Esophagus squamous epithelium (tissue), 5 donors: ENCODE data around the gene OSGIN1. TPM values are rescaled to one million over a fixed set of nuclear protein-coding genes. Genes with fewer than 3 reads are reported as not detected.

Experiments
- DNase-seq: peaks from one replicate; lab custom pipeline; 2025; lab: John Stamatoyannopoulos, UW
- H3K27ac ChIP-seq, 4 donors: fragments of 200-600 bp; sonication (generic); one replicate each; pipeline ENCODE4 v1.5.1; 2016 to 2019; ENCODE audit warnings: mild to moderate bottlenecking in 1 of 4
- H3K27me3 ChIP-seq, 4 donors: fragments of 200-600 bp; sonication (generic); 1 replicate in 3 of 4; 2 replicates in 1 of 4; pipeline versions ENCODE4 v1.5.1 to v1.6.0; 2017 to 2021; ENCODE audit warnings: antibody characterized with exemption in 1 of 4
- H3K36me3 ChIP-seq, 3 donors: fragments of 200-600 bp; sonication (generic); one replicate each; pipeline ENCODE4 v1.5.1; 2016 to 2019
- H3K4me1 ChIP-seq, 3 donors: fragments of 200-600 bp; sonication (generic); one replicate each; pipeline ENCODE4 v1.5.1; 2017 to 2019
- H3K4me3 ChIP-seq, 4 donors: fragments of 200-600 bp; sonication (generic); 1 replicate in 3 of 4; 2 replicates in 1 of 4; pipeline ENCODE4 v1.5.1; 2016 to 2019; ENCODE audit warnings: mild to moderate bottlenecking in 2 of 4, moderate library complexity in 1 of 4
- H3K9me3 ChIP-seq, 3 donors: fragments of 200-600 bp; sonication (generic); one replicate each; pipeline ENCODE4 v1.5.1; 2016 to 2019
- POLR2A ChIP-seq, 4 donors: fragments of 450-650 bp; IDR thresholded peaks; one replicate each; pipeline ENCODE4 v1.6.1; 2017; ENCODE audit warnings: antibody characterized with exemption in 4 of 4, mild to moderate bottlenecking in 4 of 4, moderate library complexity in 3 of 4
- WGBS, 2 donors: methylation state at CpG; one replicate each; pipeline ENCODE4 v1.1.5; 2018; 5-methylcytosine and 5-hydroxymethylcytosine counted together
- intact Hi-C: fragments of 100-400 bp; cut with DNase I; formaldehyde crosslinking; loops from one replicate; pipeline ENCODE4 v1.15.0; 2022
- total RNA-seq, 4 donors: library from RNA; depleted of rRNA; stranded (reverse); fragments of >200 nt; gene quantifications; one replicate each; pipeline ENCODE4 v1.1.0, GENCODE V29; 2016
- TF ChIP-seq, protein P1 (sequence below), 6 experiments: fragments of 450-650 bp in 4 of 6; fragments of 200-600 bp in 2 of 6; sonication (generic) in 2 of 6; IDR thresholded peaks; one replicate each; pipeline ENCODE4 v1.5.1; 2016 to 2019; ENCODE audit warnings: antibody characterized with exemption in 6 of 6, mild to moderate bottlenecking in 4 of 6, moderate library complexity in 4 of 6
- donor health status: DM: yes; HTN: yes; CAD: no.

Gene OSGIN1
- total RNA-seq, 4 donors from 2014 or later, result 5.0 to 27.6 (median 11.1) TPM

DNA sequence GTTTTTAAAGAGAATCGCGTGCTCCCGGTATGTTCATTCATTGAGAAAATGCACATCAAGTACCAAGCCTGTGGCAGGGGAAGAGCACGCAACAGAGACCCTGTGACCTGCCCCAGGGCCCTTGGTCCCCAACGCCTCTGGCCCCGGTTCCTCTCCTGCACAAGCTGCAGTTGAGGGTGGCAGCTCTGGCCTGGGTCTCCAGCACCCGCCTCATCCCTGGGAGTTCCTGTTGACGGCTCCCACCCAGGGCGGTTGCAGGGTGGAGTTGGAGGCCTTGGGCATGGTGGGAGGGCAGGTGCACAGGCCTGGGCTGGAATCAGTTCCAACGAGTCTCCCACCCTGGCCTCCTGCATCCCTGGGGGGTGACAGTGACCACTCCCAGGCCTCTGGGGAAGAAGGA is 20.0 kb downstream of the OSGIN1 start:
- Histone ChIP-seq H3K27ac (no peak overlapping the region), H3K27me3 (peaks cover 0 to 29% (median 4%) of the 10 kb centered on the region in 4 donors), H3K4me3 (no peak overlapping the region), H3K4me1 (peaks cover 0 to 8% (median 0%) of the 10 kb centered on the region in 3 donors), H3K36me3 (no peaks in the 10 kb centered on the region), H3K9me3 (peaks cover 0 to under 1% (median 0%) of the 10 kb centered on the region in 3 donors)
- DNase-seq, result no peak
- TF ChIP-seq, protein P1, sequence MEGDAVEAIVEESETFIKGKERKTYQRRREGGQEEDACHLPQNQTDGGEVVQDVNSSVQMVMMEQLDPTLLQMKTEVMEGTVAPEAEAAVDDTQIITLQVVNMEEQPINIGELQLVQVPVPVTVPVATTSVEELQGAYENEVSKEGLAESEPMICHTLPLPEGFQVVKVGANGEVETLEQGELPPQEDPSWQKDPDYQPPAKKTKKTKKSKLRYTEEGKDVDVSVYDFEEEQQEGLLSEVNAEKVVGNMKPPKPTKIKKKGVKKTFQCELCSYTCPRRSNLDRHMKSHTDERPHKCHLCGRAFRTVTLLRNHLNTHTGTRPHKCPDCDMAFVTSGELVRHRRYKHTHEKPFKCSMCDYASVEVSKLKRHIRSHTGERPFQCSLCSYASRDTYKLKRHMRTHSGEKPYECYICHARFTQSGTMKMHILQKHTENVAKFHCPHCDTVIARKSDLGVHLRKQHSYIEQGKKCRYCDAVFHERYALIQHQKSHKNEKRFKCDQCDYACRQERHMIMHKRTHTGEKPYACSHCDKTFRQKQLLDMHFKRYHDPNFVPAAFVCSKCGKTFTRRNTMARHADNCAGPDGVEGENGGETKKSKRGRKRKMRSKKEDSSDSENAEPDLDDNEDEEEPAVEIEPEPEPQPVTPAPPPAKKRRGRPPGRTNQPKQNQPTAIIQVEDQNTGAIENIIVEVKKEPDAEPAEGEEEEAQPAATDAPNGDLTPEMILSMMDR (IDR thresholded peaks at IDR 0.05), result no peak
- no peak for TF ChIP-seq POLR2A (IDR thresholded peaks at IDR 0.05)
- 61 to 63% methylated on average over 6 to 7 of the region's 10 CpGs for WGBS, 2 donors
- intact Hi-C loops, result no loop called here

GRCh38 chr16:83973581-83974385 is 20.7 kb downstream of the OSGIN1 start:
- intact Hi-C loops, result no loop called here
- Histone ChIP-seq H3K27me3 (peaks cover 0 to 24% (median 4%) of the 10 kb centered on the region in 4 donors), H3K9me3 (peaks cover 0 to 8% (median 0%) of the 10 kb centered on the region in 3 donors), H3K4me1 (peaks cover 0 to 4% (median 0%) of the 10 kb centered on the region in 3 donors), H3K4me3 (no peak overlapping the region), H3K27ac (no peak overlapping the region), H3K36me3 (no peaks in the 10 kb centered on the region)
- DNase-seq, result no peak
- WGBS, 2 donors, result 69 to 71% methylated on average over 8 to 19 of the region's 22 CpGs
- TF ChIP-seq, protein P1 (IDR thresholded peaks at IDR 0.05), result no peak
- TF ChIP-seq POLR2A (IDR thresholded peaks at IDR 0.05), result no peak

DNA sequence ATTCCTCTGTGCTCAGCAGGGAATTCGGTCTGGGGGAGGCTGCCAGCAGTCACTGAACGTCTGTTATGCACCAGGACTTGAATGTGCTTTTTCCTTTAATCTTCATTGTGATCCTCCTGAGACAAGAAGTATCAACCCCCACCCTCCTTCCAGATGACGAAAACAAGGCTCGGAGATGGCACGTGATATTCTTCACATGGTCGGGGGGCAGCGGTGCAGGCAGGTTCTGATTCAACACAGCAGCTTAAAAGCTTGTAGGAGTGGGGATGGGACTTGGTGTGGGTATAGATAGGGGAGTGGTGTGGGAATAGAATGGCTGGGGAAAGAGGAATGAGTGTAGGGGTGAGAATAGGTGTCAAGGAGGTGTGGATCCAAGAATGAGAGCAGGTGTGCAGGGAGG is 21.4 kb downstream of the OSGIN1 start:
- Histone ChIP-seq H3K4me3 (no peak overlapping the region), H3K27ac (no peak overlapping the region), H3K36me3 (no peaks in the 10 kb centered on the region), H3K4me1 (no peaks in the 10 kb centered on the region), H3K27me3 (peaks cover 0 to 17% (median under 1%) of the 10 kb centered on the region in 4 donors), H3K9me3 (peaks cover 0 to 9% (median 0%) of the 10 kb centered on the region in 3 donors)
- TF ChIP-seq POLR2A (IDR thresholded peaks at IDR 0.05), result no peak
- TF ChIP-seq, protein P1 (IDR thresholded peaks at IDR 0.05), result no peak
- intact Hi-C loops, result no loop called here
- WGBS, 2 donors, result 41 to 47% methylated on average over 7 of the region's 7 CpGs
- no peak for DNase-seq

DNA sequence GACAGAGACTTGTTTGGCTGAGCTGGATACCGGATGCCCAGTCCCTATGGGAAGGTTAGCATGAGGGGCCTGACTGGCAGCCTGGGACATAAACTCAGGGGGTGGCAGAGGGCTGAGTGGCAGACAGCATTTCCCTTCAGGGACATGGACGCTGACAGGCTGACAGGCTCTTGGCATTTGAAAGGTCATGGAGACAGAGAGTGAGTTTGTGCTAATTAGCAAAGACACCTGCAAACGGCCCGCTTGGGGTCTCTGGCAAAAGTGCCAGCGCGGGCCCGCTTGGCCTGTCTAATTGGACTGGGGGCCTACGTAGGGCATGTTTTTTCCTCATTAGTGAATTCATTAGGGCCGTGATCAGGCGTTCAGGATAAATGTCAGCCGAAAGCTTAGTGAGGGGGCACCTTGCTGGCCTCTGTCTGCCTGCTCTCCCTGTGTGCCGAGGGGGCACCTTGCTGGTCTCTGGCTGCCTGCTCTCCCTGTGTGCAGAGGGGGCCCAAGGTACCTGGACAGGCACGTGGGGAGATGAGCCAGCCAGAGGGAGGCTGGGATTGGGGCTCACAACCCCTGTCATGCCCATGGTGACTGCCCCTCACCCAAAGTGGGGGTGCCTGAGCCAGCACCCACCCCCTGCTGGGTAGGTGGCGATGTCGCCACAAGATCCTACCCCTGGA is 22.7 kb downstream of the OSGIN1 start:
- Histone ChIP-seq H3K9me3 (peaks cover 0 to 9% (median 0%) of the 10 kb centered on the region in 3 donors), H3K4me1 (no peaks in the 10 kb centered on the region), H3K27ac (no peak overlapping the region), H3K27me3 (peaks cover 0 to 4% (median 0%) of the 10 kb centered on the region in 4 donors), H3K36me3 (no peaks in the 10 kb centered on the region), H3K4me3 (no peak overlapping the region)
- intact Hi-C loops, result no loop called here
- 61 to 77% methylated on average over 6 to 11 of the region's 15 CpGs for WGBS, 2 donors
- TF ChIP-seq, protein P1 (IDR thresholded peaks at IDR 0.05), result no peak
- TF ChIP-seq POLR2A (IDR thresholded peaks at IDR 0.05), result no peak
- DNase-seq, result no peak
